T-helper 2 cell (primary cell): ENCODE data around the gene NFATC4.

Experiments
- DNase-seq, 5 experiments: peaks; one replicate each; pipeline versions ENCODE4 v3.0.0 to v3.0.0-alpha.2; 2012 to 2022

Gene NFATC4

DNA sequence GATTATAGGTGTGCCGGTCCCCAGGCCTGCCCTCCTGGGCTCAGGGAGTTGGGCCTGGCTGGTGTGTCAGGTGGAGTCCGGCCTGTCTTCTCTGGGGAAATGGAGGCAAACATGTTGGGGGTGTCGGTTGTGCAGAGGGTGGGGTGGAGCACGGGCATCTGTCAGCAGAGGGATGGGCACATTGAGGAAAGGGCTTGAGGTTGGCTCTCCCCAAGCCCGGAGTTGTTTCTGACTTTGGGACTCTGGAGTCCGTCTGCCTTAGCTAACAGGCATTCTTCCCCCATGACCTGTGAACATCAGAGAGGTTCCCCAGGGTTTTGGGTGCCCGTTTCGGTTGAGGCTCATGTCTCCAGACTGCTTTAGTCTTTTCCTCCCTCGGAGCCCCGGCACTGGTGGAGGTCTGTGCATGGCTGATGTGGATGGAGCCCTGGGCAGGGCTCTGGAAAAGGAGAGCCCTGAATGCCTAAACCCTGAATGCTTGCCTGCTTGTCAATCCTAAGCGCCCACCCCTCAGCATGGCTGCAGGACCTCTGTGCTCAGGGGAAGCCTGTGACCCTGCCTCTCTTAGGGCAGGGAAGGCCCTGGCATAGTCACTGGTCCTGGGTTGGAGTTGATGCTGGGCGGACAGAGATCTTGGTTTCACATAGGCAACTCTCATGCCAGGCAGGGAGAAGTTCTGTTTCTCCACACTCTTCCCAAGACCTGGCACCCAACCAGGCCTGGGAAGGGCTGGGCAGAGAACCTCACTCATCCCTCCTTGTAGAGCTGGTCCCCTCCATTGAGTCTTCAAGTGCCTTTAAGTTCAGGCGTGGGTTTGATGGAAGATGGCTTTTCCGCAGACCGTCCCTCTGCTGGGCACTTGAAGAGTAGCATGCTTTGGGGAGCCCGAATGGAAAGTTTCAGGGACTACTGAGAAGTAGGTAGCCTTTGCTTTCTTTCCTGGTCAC, 43.7 kb downstream of the NFATC4 start:
- DNase-seq = peak in 1 of 5 experiments; percentile 46

DNA sequence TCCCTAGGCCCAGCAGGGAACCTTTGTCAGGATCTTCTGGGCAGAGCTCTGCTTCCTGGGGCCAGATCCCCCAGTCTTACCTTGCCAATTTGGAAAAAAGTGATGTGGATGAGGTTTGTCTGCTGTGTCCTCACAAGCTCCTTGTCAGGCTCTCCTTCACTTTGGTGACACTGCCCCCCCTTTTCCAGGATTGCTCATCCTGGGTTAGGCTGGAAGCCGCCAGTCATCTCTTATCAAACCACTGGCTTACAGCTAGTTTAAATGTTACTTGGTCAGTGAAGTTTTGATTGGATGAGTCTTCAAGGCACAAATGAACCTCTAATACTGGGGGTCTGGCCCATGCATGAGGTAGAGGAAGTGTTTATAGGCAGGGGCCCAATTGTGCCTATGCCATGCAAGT, 46.1 kb downstream of the NFATC4 start:
- DNase-seq = no peak

DNA sequence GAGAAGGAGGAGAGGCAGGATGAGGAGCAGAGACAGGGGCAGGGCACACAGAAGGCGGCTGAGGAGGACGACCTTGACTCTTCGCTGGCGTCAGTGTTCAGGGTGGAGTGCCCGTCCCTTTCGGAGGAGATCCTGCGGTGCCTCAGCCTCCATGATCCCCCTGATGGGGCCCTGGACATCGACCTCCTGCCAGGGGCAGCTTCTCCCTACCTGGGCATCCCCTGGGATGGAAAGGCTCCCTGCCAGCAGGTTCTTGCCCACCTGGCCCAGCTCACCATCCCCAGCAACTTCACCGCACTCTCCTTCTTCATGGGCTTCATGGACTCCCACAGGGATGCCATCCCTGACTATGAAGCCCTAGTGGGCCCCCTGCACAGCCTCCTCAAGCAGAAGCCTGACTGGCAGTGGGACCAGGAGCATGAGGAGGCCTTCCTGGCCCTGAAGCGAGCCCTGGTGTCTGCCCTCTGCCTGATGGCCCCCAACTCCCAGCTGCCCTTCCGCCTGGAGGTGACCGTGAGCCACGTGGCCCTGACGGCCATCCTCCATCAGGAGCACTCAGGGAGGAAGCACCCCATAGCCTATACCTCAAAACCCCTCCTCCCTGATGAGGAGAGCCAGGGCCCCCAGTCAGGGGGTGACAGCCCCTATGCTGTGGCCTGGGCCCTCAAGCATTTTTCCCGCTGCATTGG, 46.9 kb downstream of the NFATC4 start:
- no peak for DNase-seq

DNA sequence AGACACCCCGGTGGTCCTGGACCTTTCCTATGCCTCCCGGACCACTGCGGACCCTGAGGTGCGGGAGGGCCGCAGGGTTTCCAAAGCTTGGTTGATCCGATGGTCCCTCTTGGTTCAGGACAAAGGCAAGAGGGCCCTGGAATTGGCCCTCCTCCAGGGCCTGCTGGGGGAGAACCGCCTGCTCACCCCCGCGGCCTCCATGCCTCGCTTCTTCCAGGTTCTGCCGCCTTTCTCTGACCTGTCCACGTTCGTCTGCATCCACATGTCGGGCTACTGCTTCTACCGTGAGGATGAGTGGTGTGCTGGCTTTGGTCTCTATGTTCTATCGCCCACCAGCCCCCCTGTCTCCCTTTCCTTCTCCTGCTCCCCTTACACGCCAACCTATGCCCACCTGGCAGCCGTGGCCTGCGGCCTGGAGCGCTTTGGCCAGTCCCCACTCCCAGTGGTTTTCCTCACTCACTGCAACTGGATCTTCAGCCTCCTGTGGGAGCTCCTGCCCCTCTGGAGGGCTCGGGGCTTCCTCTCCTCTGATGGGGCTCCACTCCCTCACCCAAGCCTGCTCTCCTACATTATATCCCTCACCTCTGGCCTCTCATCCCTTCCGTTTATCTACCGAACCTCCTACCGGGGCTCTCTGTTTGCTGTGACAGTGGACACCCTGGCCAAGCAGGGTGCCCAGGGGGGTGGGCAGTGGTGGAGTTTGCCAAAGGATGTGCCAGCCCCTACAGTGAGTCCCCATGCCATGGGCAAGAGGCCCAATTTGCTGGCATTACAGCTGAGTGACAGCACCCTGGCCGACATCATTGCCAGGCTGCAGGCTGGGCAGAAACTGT, 47.7 kb downstream of the NFATC4 start:
- no peak for DNase-seq

DNA sequence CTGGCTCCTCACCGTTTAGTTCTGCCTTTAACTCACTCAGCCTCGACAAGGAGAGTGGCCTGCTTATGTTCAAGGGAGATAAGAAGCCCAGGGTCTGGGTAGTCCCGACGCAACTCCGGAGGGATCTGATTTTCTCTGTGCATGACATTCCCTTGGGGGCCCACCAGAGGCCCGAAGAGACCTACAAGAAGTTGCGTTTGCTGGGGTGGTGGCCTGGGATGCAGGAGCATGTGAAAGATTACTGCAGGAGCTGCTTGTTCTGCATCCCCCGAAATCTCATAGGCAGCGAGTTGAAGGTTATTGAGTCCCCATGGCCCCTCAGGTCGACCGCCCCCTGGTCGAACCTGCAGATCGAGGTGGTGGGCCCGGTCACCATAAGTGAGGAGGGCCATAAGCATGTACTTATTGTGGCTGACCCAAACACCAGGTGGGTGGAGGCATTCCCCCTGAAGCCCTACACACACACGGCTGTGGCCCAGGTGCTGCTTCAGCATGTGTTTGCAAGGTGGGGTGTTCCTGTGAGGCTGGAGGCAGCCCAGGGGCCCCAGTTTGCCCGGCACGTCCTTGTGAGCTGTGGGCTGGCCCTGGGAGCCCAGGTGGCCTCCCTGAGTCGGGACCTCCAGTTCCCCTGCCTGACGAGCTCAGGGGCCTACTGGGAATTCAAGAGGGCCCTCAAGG, 48.4 kb downstream of the NFATC4 start:
- no peak for DNase-seq

DNA sequence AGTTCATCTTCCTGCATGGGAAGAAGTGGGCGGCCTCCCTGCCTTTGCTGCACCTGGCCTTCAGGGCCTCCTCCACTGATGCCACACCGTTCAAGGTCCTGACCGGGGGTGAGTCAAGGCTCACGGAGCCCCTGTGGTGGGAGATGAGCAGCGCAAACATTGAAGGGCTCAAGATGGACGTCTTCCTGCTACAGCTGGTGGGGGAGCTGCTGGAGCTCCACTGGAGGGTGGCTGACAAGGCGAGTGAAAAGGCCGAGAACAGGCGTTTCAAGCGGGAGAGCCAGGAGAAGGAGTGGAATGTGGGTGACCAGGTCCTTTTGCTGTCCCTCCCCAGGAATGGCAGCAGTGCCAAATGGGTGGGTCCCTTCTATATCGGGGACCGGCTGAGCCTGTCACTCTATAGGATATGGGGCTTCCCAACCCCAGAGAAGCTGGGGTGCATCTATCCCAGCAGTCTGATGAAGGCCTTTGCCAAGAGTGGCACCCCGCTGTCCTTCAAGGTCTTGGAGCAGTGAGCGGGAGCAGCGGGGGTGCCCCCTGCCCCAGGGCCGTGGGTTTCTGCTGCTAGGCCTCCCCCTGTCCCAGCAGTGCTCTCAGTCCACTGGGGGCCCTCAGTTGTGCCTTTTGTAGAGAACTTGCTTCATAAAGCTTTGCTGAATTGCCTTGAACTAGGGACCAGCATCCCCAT, 49.1 kb downstream of the NFATC4 start:
- no peak for DNase-seq

- no peak for DNase-seq
These were observed 50.0 kb downstream of the NFATC4 start for GRCh38 chr14:24417832-24418491.

DNA sequence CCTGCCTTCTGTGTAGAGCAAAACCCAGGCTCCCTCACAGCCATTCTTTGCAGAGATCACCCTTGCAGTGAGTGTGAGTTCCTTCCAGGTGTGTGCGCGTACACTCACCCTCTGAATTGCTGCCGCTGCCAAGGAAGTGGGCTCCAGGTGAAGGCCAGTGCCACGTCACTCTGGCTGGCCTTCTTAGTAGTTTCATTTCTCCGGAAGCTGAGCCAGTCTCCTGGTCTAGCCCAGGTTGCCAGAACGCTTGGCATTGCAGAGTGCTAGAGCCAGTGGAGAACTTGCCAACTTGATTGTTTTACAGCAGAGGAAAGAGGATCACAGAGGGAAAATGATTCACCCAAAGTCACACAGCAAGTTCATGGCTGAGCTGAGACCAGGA, 50.5 kb downstream of the NFATC4 start:
- no peak for DNase-seq

- DNase-seq = peak in 1 of 5 experiments; percentile 51
These were observed 54.3 kb downstream of the NFATC4 start for GRCh38 chr14:24422261-24422660.

GRCh38 chr14:24422694-24423601, 55.0 kb downstream of the NFATC4 start:
- no peak for DNase-seq

- DNase-seq = peak in 1 of 5 experiments; percentile 49
These were observed 57.7 kb downstream of the NFATC4 start for GRCh38 chr14:24425704-24426103.

- DNase-seq = no peak
These were observed 58.3 kb downstream of the NFATC4 start for GRCh38 chr14:24426150-24426911.

- no peak for DNase-seq
These were observed 59.0 kb downstream of the NFATC4 start for GRCh38 chr14:24426912-24427536.

GRCh38 chr14:24427537-24428508, 59.8 kb downstream of the NFATC4 start:
- no peak for DNase-seq

GRCh38 chr14:24428628-24429394, 60.8 kb downstream of the NFATC4 start:
- no peak for DNase-seq
